HepG2 (cell line): ENCODE measurements around the gene OR2S2. TPM values are rescaled to one million over a fixed set of nuclear protein-coding genes. Genes with fewer than 3 reads are reported as not detected.

Experiments
- CC2D1A ChIP-seq: sonication (generic); formaldehyde crosslinking; IDR thresholded peaks from 2 replicates; pipeline ENCODE4 v1.8.1; 2023; ENCODE audit warnings: mild to moderate bottlenecking, missing genetic modification reagents
- EP300 ChIP-seq, 3 experiments: sonication (generic) in 1 of 3; formaldehyde crosslinking in 1 of 3; IDR thresholded peaks; 2 replicates each; pipeline versions ENCODE4 v1.5.1 to v1.6.1; 2011 to 2020; ENCODE audit warnings: low read depth in 2 of 3, low read length in 2 of 3, borderline replicate concordance in 1 of 3, improper control_type of control experiment in 1 of 3, mild to moderate bottlenecking in 1 of 3, missing genetic modification reagents in 1 of 3, moderate library complexity in 1 of 3
- GABPB1 ChIP-seq: IDR thresholded peaks from 2 replicates; pipeline ENCODE4 v1.6.1; 2016; ENCODE audit warnings: mild to moderate bottlenecking, missing genetic modification reagents, moderate library complexity, missing compliant biosample characterization
- GATA4 ChIP-seq: sonication (generic); IDR thresholded peaks from 2 replicates; pipeline ENCODE4 v1.6.1; 2016; ENCODE audit warnings: antibody characterized with exemption, low read depth, borderline replicate concordance
- HNF4A ChIP-seq: sonication (generic); formaldehyde crosslinking; IDR thresholded peaks from 2 replicates; pipeline ENCODE4 v1.4.0; 2020; ENCODE audit warnings: missing genetic modification reagents
- MXI1 ChIP-seq: IDR thresholded peaks from 3 replicates; pipeline ENCODE4 v1.6.1; 2012; ENCODE audit warnings: low read depth, low read length, inconsistent platforms, borderline replicate concordance
- NCOA5 ChIP-seq: sonication (generic); formaldehyde crosslinking; IDR thresholded peaks from 2 replicates; pipeline ENCODE4 v1.4.0; 2020; ENCODE audit warnings: missing genetic modification reagents
- NR2F1 ChIP-seq, 2 experiments: fragments of 450-650 bp in 1 of 2; formaldehyde crosslinking in 1 of 2; IDR thresholded peaks; 2 replicates each; pipeline versions ENCODE4 v1.5.0 to v1.6.1; 2016 to 2020; ENCODE audit warnings: mild to moderate bottlenecking in 1 of 2, missing compliant biosample characterization in 1 of 2, missing genetic modification reagents in 1 of 2, moderate library complexity in 1 of 2
- PRMT3 ChIP-seq: sonication (generic); formaldehyde crosslinking; IDR thresholded peaks from 2 replicates; pipeline ENCODE4 v1.8.1; 2022; ENCODE audit warnings: low read depth, mild to moderate bottlenecking, moderate library complexity, missing genetic modification reagents, borderline replicate concordance
- SMARCC2 ChIP-seq: fragments of 450-650 bp; IDR thresholded peaks from 2 replicates; pipeline ENCODE4 v1.6.1; 2017; ENCODE audit warnings: antibody characterized with exemption, mild to moderate bottlenecking
- ZEB1 ChIP-seq: IDR thresholded peaks from 2 replicates; pipeline ENCODE4 v1.6.1; 2012; ENCODE audit warnings: mild to moderate bottlenecking, low read depth, inconsistent platforms; ENCODE audit not compliant: insufficient replicate concordance
- ZFY ChIP-seq: sonication (generic); formaldehyde crosslinking; IDR thresholded peaks from 2 replicates; pipeline ENCODE4 v1.4.0; 2020; ENCODE audit warnings: missing genetic modification reagents
- ZKSCAN8 ChIP-seq: IDR thresholded peaks from 2 replicates; pipeline ENCODE4 v1.6.1; 2016; ENCODE audit warnings: borderline replicate concordance, missing genetic modification reagents, missing compliant biosample characterization
- ZNF224 ChIP-seq: sonication (generic); formaldehyde crosslinking; IDR thresholded peaks from 2 replicates; pipeline ENCODE4 v1.5.0; 2020; ENCODE audit warnings: mild to moderate bottlenecking, missing genetic modification reagents
- ZNF282 ChIP-seq: fragments of 450-650 bp; IDR thresholded peaks from 2 replicates; pipeline ENCODE4 v1.6.1; 2018; ENCODE audit not compliant: partially characterized antibody
- ZNF326 ChIP-seq: sonication (generic); formaldehyde crosslinking; IDR thresholded peaks from 2 replicates; pipeline ENCODE4 v1.4.0; 2020; ENCODE audit warnings: missing genetic modification reagents, borderline replicate concordance
- ZNF354B ChIP-seq: sonication (generic); formaldehyde crosslinking; IDR thresholded peaks from 2 replicates; pipeline ENCODE4 v1.8.0; 2022; ENCODE audit warnings: mild to moderate bottlenecking, missing genetic modification reagents
- ZNF674 ChIP-seq: sonication (generic); formaldehyde crosslinking; IDR thresholded peaks from 2 replicates; pipeline ENCODE4 v1.5.0; 2020; ENCODE audit warnings: low read depth, mild to moderate bottlenecking, missing genetic modification reagents
- polyA plus RNA-seq, 8 experiments: library from polyadenylated mRNA; depleted of rRNA in 3 of 8; stranded (reverse) in 7 of 8; unstranded in 1 of 8; fragments of >200 nt; fragmentation: Illumina TruSeq in 4 of 8; extraction: Trizol in 4 of 8; gene quantifications; 2 replicates each; pipeline versions ENCODE4 v1.2.1 to v1.2.3, GENCODE V29; 2011 to 2016; ENCODE audit warnings: low read depth in 4 of 8, missing spikeins in 1 of 8, mixed read lengths in 1 of 8; ENCODE audit not compliant: insufficient read depth in 1 of 8
- total RNA-seq, 5 experiments: library from RNA; depleted of rRNA; stranded (reverse); fragments of >200 nt; fragmentation: Illumina TruSeq; extraction: Trizol; gene quantifications; 2 replicates each; pipeline ENCODE4 v1.2.3, GENCODE V29; 2016; ENCODE audit warnings: low read depth in 1 of 5
- TF ChIP-seq, protein P1 (sequence below): sonication (generic); formaldehyde crosslinking; IDR thresholded peaks from 2 replicates; pipeline ENCODE4 v1.4.0; 2020; ENCODE audit warnings: missing genetic modification reagents
- TF ChIP-seq, protein P2 (sequence below): sonication (generic); formaldehyde crosslinking; IDR thresholded peaks from 2 replicates; pipeline ENCODE4 v1.5.0; 2020; ENCODE audit warnings: missing genetic modification reagents
- TF ChIP-seq, protein P3 (sequence below): sonication (generic); formaldehyde crosslinking; IDR thresholded peaks from 2 replicates; pipeline ENCODE4 v1.5.1; 2020; ENCODE audit warnings: mild to moderate bottlenecking, missing genetic modification reagents, moderate library complexity
- TF ChIP-seq, protein P4 (sequence below): sonication (generic); formaldehyde crosslinking; IDR thresholded peaks from 2 replicates; pipeline ENCODE4 v1.5.0; 2020; ENCODE audit warnings: mild to moderate bottlenecking, missing genetic modification reagents

Gene OR2S2
- total and polyA plus RNA-seq, 2 of the 13 experiments (the other 11 are each of a cell fraction or from before 2014, with no cell fraction given), result not detected

DNA sequence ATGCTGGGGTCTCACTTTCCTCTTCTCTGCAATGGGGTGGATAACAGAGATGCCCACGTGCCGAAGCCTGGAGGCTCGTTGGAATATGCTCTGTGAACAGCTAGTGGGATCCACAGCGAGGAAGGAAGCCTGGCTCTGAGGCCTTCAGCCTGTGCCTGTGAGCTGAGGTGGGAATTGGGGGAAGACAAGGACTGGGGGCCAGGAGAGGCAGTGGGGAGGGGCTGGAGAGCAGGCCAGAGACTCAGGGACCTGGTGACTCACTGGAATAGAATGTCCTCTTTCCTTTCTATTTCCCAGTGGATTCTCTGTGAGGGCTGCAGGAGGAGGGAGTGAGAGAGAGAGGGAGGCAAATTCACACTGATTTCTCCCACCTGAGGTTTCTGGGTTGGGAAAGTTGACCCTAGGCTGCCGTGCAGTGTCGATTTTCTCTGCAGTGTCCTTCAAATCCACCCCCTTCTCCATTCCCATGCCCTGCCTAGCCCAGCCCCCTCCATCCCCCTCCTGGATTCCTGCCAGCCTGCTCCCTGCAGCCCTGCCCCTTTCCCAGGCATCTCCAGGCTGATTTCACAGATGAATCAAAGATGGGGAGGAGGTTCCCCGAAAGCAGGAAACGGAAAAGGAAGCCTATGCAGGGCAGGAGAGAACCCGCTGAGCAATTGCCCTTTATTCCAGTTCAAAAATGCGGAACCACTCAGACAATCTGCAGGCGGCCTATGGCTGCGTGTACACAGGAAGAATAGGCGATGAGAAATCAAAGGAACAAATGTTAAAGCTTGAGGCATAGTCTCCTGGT lies 50.0 kb downstream of the OR2S2 start (continued):
- TF ChIP-seq ZNF326 (CRISPR knock-in tag) (no peak), ZEB1 (no peak), EP300 (IDR thresholded peaks at IDR 0.05; ENCODE audit: low read depth in 2 of 2, low read length in 2 of 2) (no peak), EP300 (CRISPR knock-in tag; IDR thresholded peaks at IDR 0.05; ENCODE audit: borderline replicate concordance) (no peak), PRMT3 (CRISPR knock-in tag) (no peak), ZNF354B (CRISPR knock-in tag) (no peak), ZNF282 (no peak), ZKSCAN8 (CRISPR knock-in tag) (no peak), ZNF674 (CRISPR knock-in tag) (no peak), CC2D1A (CRISPR knock-in tag) (no peak), HNF4A (no peak), GATA4 (no peak), MXI1 (no peak), GABPB1 (CRISPR knock-in tag) (no peak), NCOA5 (CRISPR knock-in tag) (no peak), ZFY (CRISPR knock-in tag) (peak; percentile 19; the same call in 1 of the 2 replicates), NR2F1 (CRISPR knock-in tag; IDR thresholded peaks at IDR 0.05) (no peak), SMARCC2 (no peak), ZNF224 (no peak)
- TF ChIP-seq, protein P1, sequence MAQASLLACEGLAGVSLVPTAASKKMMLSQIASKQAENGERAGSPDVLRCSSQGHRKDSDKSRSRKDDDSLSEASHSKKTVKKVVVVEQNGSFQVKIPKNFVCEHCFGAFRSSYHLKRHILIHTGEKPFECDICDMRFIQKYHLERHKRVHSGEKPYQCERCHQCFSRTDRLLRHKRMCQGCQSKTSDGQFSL (CRISPR knock-in tag), result no peak
- TF ChIP-seq, protein P2, sequence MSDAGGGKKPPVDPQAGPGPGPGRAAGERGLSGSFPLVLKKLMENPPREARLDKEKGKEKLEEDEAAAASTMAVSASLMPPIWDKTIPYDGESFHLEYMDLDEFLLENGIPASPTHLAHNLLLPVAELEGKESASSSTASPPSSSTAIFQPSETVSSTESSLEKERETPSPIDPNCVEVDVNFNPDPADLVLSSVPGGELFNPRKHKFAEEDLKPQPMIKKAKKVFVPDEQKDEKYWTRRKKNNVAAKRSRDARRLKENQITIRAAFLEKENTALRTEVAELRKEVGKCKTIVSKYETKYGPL (CRISPR knock-in tag), result no peak
- TF ChIP-seq, protein P3, sequence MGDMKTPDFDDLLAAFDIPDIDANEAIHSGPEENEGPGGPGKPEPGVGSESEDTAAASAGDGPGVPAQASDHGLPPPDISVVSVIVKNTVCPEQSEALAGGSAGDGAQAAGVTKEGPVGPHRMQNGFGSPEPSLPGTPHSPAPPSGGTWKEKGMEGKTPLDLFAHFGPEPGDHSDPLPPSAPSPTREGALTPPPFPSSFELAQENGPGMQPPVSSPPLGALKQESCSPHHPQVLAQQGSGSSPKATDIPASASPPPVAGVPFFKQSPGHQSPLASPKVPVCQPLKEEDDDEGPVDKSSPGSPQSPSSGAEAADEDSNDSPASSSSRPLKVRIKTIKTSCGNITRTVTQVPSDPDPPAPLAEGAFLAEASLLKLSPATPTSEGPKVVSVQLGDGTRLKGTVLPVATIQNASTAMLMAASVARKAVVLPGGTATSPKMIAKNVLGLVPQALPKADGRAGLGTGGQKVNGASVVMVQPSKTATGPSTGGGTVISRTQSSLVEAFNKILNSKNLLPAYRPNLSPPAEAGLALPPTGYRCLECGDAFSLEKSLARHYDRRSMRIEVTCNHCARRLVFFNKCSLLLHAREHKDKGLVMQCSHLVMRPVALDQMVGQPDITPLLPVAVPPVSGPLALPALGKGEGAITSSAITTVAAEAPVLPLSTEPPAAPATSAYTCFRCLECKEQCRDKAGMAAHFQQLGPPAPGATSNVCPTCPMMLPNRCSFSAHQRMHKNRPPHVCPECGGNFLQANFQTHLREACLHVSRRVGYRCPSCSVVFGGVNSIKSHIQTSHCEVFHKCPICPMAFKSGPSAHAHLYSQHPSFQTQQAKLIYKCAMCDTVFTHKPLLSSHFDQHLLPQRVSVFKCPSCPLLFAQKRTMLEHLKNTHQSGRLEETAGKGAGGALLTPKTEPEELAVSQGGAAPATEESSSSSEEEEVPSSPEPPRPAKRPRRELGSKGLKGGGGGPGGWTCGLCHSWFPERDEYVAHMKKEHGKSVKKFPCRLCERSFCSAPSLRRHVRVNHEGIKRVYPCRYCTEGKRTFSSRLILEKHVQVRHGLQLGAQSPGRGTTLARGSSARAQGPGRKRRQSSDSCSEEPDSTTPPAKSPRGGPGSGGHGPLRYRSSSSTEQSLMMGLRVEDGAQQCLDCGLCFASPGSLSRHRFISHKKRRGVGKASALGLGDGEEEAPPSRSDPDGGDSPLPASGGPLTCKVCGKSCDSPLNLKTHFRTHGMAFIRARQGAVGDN (CRISPR knock-in tag), result peak; percentile 39
- TF ChIP-seq, protein P4, sequence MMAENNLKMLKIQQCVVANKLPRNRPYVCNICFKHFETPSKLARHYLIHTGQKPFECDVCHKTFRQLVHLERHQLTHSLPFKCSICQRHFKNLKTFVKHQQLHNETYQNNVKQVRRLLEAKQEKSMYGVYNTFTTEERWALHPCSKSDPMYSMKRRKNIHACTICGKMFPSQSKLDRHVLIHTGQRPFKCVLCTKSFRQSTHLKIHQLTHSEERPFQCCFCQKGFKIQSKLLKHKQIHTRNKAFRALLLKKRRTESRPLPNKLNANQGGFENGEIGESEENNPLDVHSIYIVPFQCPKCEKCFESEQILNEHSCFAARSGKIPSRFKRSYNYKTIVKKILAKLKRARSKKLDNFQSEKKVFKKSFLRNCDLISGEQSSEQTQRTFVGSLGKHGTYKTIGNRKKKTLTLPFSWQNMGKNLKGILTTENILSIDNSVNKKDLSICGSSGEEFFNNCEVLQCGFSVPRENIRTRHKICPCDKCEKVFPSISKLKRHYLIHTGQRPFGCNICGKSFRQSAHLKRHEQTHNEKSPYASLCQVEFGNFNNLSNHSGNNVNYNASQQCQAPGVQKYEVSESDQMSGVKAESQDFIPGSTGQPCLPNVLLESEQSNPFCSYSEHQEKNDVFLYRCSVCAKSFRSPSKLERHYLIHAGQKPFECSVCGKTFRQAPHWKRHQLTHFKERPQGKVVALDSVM (CRISPR knock-in tag), result peak; percentile 8; the same call in 1 of the 2 replicates
